Tibial nerve (tissue), 4 donors: ENCODE data around the gene ZNF331. TPM values are rescaled to one million over a fixed set of nuclear protein-coding genes. Genes with fewer than 3 reads are reported as not detected.

ENCODE experiments used
- DNase-seq, 2 donors: peaks; one replicate each; pipeline ENCODE4 v3.0.0-alpha.2; 2019; ENCODE audit warnings: low spot score in 2 of 2
- H3K27ac ChIP-seq, 4 donors: fragments of 200-600 bp; sonication (generic) in 3 of 4; one replicate each; pipeline ENCODE4 v1.5.1; 2017 to 2019; ENCODE audit warnings: mild to moderate bottlenecking in 1 of 4
- H3K27me3 ChIP-seq, 2 donors: fragments of 200-600 bp; sonication (generic) in 1 of 2; one replicate each; pipeline versions ENCODE4 v1.5.1 to v1.6.0; 2017 to 2019
- H3K36me3 ChIP-seq, 3 donors: fragments of 200-600 bp; sonication (generic); one replicate each; pipeline ENCODE4 v1.5.1; 2018 to 2019
- H3K4me1 ChIP-seq, 4 donors: fragments of 200-600 bp; sonication (generic) in 3 of 4; one replicate each; pipeline ENCODE4 v1.5.1; 2017 to 2019
- H3K4me3 ChIP-seq, 4 donors: fragments of 200-600 bp; sonication (generic) in 3 of 4; one replicate each; pipeline ENCODE4 v1.5.1; 2017 to 2019; ENCODE audit warnings: mild to moderate bottlenecking in 1 of 4, moderate library complexity in 1 of 4
- H3K9me3 ChIP-seq, 4 donors: fragments of 200-600 bp; sonication (generic) in 3 of 4; one replicate each; pipeline ENCODE4 v1.5.1; 2017 to 2019
- EP300 ChIP-seq, 2 donors: sonication (generic); formaldehyde crosslinking; IDR thresholded peaks; one replicate each; pipeline ENCODE4 v1.6.1; 2017; ENCODE audit warnings: antibody characterized with exemption in 2 of 2, mild to moderate bottlenecking in 1 of 2
- POLR2A ChIP-seq, 2 donors: fragments of 450-650 bp; IDR thresholded peaks; one replicate each; pipeline ENCODE4 v1.6.1; 2017; ENCODE audit warnings: antibody characterized with exemption in 2 of 2, mild to moderate bottlenecking in 2 of 2, moderate library complexity in 2 of 2
- WGBS, 2 donors: methylation state at CpG; one replicate each; pipeline ENCODE4 v1.1.5; 2018; 5-methylcytosine and 5-hydroxymethylcytosine counted together
- total RNA-seq, 4 donors: library from RNA; depleted of rRNA; stranded (reverse); fragments of >200 nt; gene quantifications; one replicate each; pipeline ENCODE4 v1.1.0, GENCODE V29; 2016
- TF ChIP-seq, protein P1 (sequence below), 5 experiments: fragments of 200-600 bp in 3 of 5; fragments of 450-650 bp in 2 of 5; sonication (generic) in 3 of 5; IDR thresholded peaks; one replicate each; pipeline ENCODE4 v1.5.1; 2016 to 2019; ENCODE audit warnings: antibody characterized with exemption in 5 of 5, mild to moderate bottlenecking in 3 of 5, moderate library complexity in 2 of 5

Gene ZNF331
- total RNA-seq, 4 donors from 2014 or later: 27.3 to 46.8 (median 32.9) TPM

DNA sequence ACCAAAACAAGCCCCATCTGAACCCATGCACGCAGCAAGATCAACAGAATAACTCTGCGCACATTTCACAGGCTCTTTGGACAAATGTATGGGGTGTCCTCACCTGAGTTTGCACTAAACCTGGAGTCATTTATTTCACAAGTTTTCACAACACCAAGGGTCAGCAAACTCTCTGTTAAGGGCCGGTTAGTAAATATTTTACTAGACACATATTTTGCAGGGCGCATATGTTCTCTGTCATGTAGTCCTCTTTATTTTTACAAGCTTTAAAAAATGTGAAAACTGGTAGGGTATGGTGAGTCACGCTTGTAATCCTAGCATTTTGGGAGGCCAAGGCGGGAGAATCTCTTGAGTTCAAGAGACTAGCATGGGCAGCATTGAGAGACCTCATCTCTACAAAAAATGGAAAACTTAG lies 48.3 kb downstream of the ZNF331 start:
- WGBS, 2 donors: 89 to 94% methylated on average over 6 of the region's 6 CpGs
- Histone ChIP-seq H3K27ac (no peak overlapping the region), H3K36me3 (no peaks in the 10 kb centered on the region), H3K27me3 (no peaks in the 10 kb centered on the region), H3K4me3 (no peak overlapping the region), H3K9me3 (peaks cover 0 to 30% (median 0%) of the 10 kb centered on the region in 4 donors), H3K4me1 (no peaks in the 10 kb centered on the region)
- no peak for DNase-seq
- TF ChIP-seq, protein P1, sequence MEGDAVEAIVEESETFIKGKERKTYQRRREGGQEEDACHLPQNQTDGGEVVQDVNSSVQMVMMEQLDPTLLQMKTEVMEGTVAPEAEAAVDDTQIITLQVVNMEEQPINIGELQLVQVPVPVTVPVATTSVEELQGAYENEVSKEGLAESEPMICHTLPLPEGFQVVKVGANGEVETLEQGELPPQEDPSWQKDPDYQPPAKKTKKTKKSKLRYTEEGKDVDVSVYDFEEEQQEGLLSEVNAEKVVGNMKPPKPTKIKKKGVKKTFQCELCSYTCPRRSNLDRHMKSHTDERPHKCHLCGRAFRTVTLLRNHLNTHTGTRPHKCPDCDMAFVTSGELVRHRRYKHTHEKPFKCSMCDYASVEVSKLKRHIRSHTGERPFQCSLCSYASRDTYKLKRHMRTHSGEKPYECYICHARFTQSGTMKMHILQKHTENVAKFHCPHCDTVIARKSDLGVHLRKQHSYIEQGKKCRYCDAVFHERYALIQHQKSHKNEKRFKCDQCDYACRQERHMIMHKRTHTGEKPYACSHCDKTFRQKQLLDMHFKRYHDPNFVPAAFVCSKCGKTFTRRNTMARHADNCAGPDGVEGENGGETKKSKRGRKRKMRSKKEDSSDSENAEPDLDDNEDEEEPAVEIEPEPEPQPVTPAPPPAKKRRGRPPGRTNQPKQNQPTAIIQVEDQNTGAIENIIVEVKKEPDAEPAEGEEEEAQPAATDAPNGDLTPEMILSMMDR (IDR thresholded peaks at IDR 0.05): no peak
- TF ChIP-seq EP300 (IDR thresholded peaks at IDR 0.05) (no peak), POLR2A (IDR thresholded peaks at IDR 0.05) (no peak)

DNA sequence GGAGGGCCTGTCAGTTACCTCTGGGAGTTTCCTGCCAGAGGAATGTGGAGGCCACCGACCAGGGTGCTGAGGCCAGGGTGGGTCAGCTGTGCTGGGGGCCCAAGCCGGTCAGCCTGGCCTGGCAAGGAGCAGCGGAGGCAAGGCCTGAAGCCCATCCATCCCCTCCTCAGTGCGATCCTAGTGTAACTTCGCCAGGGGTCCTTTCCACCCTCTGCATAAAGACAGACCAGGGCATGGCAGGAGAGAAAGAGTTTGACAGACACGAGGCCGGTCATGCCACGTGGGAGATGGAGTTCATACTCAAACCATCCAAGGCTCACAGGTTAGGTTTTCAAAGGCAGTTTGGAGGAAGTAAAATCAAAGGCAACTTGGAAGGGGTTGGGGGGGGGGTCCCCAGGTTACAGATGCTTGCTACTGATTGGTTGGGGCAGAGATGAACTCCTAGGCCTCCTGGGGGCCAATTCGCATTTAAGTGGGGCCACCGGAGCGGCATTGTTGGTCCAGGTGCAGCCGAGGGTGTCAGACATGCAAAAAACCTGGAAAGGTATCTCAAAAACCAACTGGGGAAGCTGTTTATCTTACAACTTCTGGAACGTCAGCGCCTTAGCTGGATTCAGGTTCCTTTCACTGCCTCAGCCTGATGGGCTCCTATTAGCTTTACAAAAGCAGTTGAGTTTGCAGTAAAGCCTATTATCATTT lies 57.0 kb downstream of the ZNF331 start:
- Histone ChIP-seq H3K27me3 (no peaks in the 10 kb centered on the region), H3K27ac (no peak overlapping the region), H3K9me3 (peaks cover 0 to 20% (median 0%) of the 10 kb centered on the region in 4 donors), H3K36me3 (no peaks in the 10 kb centered on the region), H3K4me1 (no peaks in the 10 kb centered on the region), H3K4me3 (no peak overlapping the region)
- TF ChIP-seq, protein P1 (IDR thresholded peaks at IDR 0.05): no peak
- TF ChIP-seq EP300 (IDR thresholded peaks at IDR 0.05): no peak
- TF ChIP-seq POLR2A (IDR thresholded peaks at IDR 0.05): no peak
- DNase-seq: no peak
- 51 to 68% methylated on average over 13 to 14 of the region's 14 CpGs for WGBS, 2 donors

DNA sequence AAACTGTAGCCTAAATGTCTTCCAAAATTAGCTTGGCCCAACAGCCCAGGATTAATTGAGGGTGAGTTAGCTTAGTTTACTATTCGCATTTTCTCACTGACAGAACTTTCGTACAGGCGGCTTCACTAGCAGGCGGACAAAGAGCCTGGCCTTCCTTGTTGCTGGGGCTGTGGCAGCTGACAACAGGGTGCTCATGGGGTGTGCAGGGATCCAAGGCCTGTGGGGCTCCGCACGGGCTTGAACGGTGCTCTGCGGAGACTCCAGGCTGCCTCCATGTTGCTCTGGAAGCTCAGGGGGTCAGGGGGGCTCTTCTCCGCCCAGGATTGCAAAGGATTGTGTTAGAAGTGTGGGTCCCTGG lies 57.5 kb downstream of the ZNF331 start:
- no peak for TF ChIP-seq POLR2A (IDR thresholded peaks at IDR 0.05)
- TF ChIP-seq, protein P1 (IDR thresholded peaks at IDR 0.05): no peak
- no peak for TF ChIP-seq EP300 (IDR thresholded peaks at IDR 0.05)

DNA sequence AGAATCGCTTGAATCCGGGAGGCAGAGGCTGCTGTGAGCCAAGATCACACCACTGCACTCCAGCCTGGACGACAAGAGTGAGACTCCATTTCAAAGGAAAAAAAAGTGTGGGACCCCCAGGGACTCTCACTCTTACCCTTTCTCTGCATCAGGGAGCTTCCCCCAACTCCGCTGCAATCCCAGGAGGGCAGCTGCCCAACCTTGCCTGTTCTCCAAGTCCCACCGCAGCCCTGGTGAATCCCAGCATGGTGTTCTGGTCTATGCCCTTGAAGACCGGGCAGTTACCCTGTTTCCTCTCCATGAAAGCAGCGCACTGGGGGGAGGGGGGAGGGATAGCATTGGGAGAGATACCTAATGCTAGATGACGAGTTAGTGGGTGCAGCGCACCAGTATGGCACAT lies 58.1 kb downstream of the ZNF331 start:
- no peak for DNase-seq
- 70 to 77% methylated on average over 9 of the region's 9 CpGs for WGBS, 2 donors
- TF ChIP-seq, protein P1 (IDR thresholded peaks at IDR 0.05): no peak
- no peak for TF ChIP-seq EP300 (IDR thresholded peaks at IDR 0.05)
- TF ChIP-seq POLR2A (IDR thresholded peaks at IDR 0.05): no peak

More for the DNA sequence above, 57.5 kb downstream of the ZNF331 start:
- H3K9me3 ChIP-seq: peaks cover 0 to 20% (median 0%) of the 10 kb centered on the region in 4 donors
- no peak for DNase-seq
- H3K4me3 ChIP-seq: no peak overlapping the region
- no peaks in the 10 kb centered on the region for H3K4me1 ChIP-seq
- WGBS, 2 donors: 64 to 71% methylated on average over 9 of the region's 9 CpGs
- no peaks in the 10 kb centered on the region for H3K36me3 ChIP-seq
- H3K27ac ChIP-seq: no peak overlapping the region
- H3K27me3 ChIP-seq: no peaks in the 10 kb centered on the region

DNA sequence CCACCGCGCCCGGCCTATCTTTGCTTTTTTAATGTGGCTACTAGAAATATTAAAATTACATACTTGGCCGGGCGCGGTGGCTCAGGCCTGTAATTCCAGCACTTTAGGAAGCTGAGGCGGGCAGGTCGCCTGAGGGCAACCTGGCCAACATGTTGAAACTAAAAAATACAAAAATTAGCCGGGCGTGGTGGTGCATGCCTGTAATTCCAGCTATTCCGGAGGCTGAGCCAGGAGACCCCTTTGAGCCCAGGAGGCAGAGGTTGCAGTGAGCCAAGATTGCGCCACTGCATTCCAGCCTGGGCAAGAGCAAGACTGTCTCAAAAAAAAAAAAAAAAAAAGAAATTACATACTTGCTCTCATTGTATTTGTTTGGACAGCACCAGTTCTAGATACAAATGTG lies 59.1 kb downstream of the ZNF331 start:
- no peak for DNase-seq
- H3K4me3 ChIP-seq: no peak overlapping the region
- no peaks in the 10 kb centered on the region for H3K36me3 ChIP-seq
- H3K27ac ChIP-seq: no peak overlapping the region
- no peaks in the 10 kb centered on the region for H3K27me3 ChIP-seq
- whole genome bisulfite sequencing, 2 donors: 78 to 85% methylated on average over 12 of the region's 12 CpGs
- TF ChIP-seq POLR2A (IDR thresholded peaks at IDR 0.05): no peak
- no peak for TF ChIP-seq EP300 (IDR thresholded peaks at IDR 0.05)
- TF ChIP-seq, protein P1 (IDR thresholded peaks at IDR 0.05): no peak
- H3K9me3 ChIP-seq: peaks cover 0 to 19% (median 0%) of the 10 kb centered on the region in 4 donors
- H3K4me1 ChIP-seq: no peaks in the 10 kb centered on the region

More for the DNA sequence above, 58.1 kb downstream of the ZNF331 start:
- H3K27ac ChIP-seq: no peak overlapping the region
- H3K4me3 ChIP-seq: no peak overlapping the region
- H3K36me3 ChIP-seq: no peaks in the 10 kb centered on the region
- no peaks in the 10 kb centered on the region for H3K4me1 ChIP-seq
- H3K9me3 ChIP-seq: peaks cover 0 to 20% (median 0%) of the 10 kb centered on the region in 4 donors
- H3K27me3 ChIP-seq: no peaks in the 10 kb centered on the region
